A549 (cell line): ENCODE data around the gene ENTPD3. TPM values are rescaled to one million over a fixed set of nuclear protein-coding genes. Genes with fewer than 3 reads are reported as not detected.

Experiments used
- ATAC-seq, 2 experiments: fragments of 200-7000 bp in 1 of 2; fragments of >200 bp in 1 of 2; cut with Nextera tagmentation in 1 of 2; cut with Tn5 transposase in 1 of 2; 3 replicates each; pipeline versions ENCODE4 v1.8.0 to v1.9.1; 2018 to 2020; ENCODE audit warnings: mild to moderate bottlenecking in 1 of 2, moderate library complexity in 1 of 2
- CTCF ChIA-PET: fragments of 300-600 bp; sonication (Branson Sonifier 250); formaldehyde crosslinking; extraction: SDS; loops from one replicate; lab custom pipeline; 2021; ENCODE audit warnings: antibody characterized with exemption, inconsistent platforms; lab: Yijun Ruan, JAX
- POLR2A ChIA-PET: fragments of 350-600 bp; formaldehyde crosslinking; extraction: SDS; loops from one replicate; lab custom pipeline; 2021; ENCODE audit warnings: antibody characterized with exemption, inconsistent platforms; lab: Yijun Ruan, JAX
- DNase-seq, 2 experiments: peaks; one replicate each; pipeline versions ENCODE4 v3.0.0 to v3.0.0-alpha.2; 2011 to 2016; ENCODE audit warnings: low read depth in 1 of 2, low spot score in 1 of 2
- FAIRE-seq: peaks from 2 replicates; lab custom pipeline; 2011; peaks lifted over from hg19 to GRCh38; lab: Jason Lieb, UNC
- H3K27ac ChIP-seq, 2 experiments: fragments of >200 bp; sonication (Bioruptor Twin); formaldehyde crosslinking; 3 replicates each; pipeline ENCODE4 v1.5.1; 2016 to 2017
- H3K4me1 ChIP-seq: fragments of >200 bp; sonication (Bioruptor Twin); formaldehyde crosslinking; 3 replicates; pipeline ENCODE4 v1.6.1; 2016
- H3K4me2 ChIP-seq: fragments of >200 bp; sonication (Bioruptor Twin); formaldehyde crosslinking; 3 replicates; pipeline ENCODE4 v1.6.1; 2016
- H3K4me3 ChIP-seq: fragments of >200 bp; sonication (Bioruptor Twin); formaldehyde crosslinking; 3 replicates; pipeline ENCODE4 v1.5.1; 2016
- H3K9me3 ChIP-seq: fragments of >200 bp; sonication (Bioruptor Twin); formaldehyde crosslinking; 3 replicates; pipeline ENCODE4 v1.6.1; 2016
- BHLHE40 ChIP-seq: IDR thresholded peaks from 2 replicates; pipeline ENCODE4 v1.6.1; 2012; ENCODE audit warnings: low read depth, low read length, inconsistent platforms
- CEBPB ChIP-seq, 2 experiments: fragments of >200 bp in 1 of 2; sonication (Bioruptor Twin) in 1 of 2; formaldehyde crosslinking in 1 of 2; IDR thresholded peaks; 2 replicates each; pipeline ENCODE4 v1.6.1; 2012 to 2016
- ESRRA ChIP-seq: fragments of 150-350 bp; IDR thresholded peaks from 2 replicates; pipeline ENCODE4 v1.6.1; 2014; ENCODE audit warnings: mild to moderate bottlenecking, low read length, borderline replicate concordance
- FOSL2 ChIP-seq, 2 experiments: fragments of 450-650 bp in 1 of 2; fragments of >200 bp in 1 of 2; sonication (Bioruptor Twin) in 1 of 2; formaldehyde crosslinking; IDR thresholded peaks; 2 replicates each; pipeline versions ENCODE4 v1.5.0 to v1.6.1; 2016 to 2020; ENCODE audit warnings: mild to moderate bottlenecking in 1 of 2, moderate library complexity in 1 of 2
- FOXS1 ChIP-seq: fragments of 250-450 bp; sonication (Bioruptor Pico); IDR thresholded peaks from 2 replicates; pipeline ENCODE4 v1.5.0; 2020; ENCODE audit warnings: mild to moderate bottlenecking, moderate library complexity
- HOXA7 ChIP-seq: fragments of 250-450 bp; sonication (Bioruptor Pico); IDR thresholded peaks from 2 replicates; pipeline ENCODE4 v1.5.0; 2020; ENCODE audit warnings: mild to moderate bottlenecking, moderate library complexity
- HOXB5 ChIP-seq: fragments of 250-450 bp; sonication (Bioruptor Pico); IDR thresholded peaks from 2 replicates; pipeline ENCODE4 v1.5.0; 2020; ENCODE audit warnings: mild to moderate bottlenecking, moderate library complexity
- MAFK ChIP-seq: fragments of 450-650 bp; IDR thresholded peaks from 2 replicates; pipeline ENCODE4 v1.6.1; 2014; ENCODE audit not compliant: partially characterized antibody
- MAZ ChIP-seq: fragments of 150-350 bp; IDR thresholded peaks from 2 replicates; pipeline ENCODE4 v1.6.1; 2014; ENCODE audit warnings: antibody characterized with exemption, low read depth, low read length, borderline replicate concordance
- NFE2L2 ChIP-seq: fragments of 150-350 bp; conservative IDR thresholded peaks from 2 replicates; pipeline ENCODE4 v1.6.1; 2014; ENCODE audit warnings: low read length
- RAD21 ChIP-seq, 2 experiments: fragments of >200 bp in 1 of 2; sonication (Bioruptor Twin) in 1 of 2; formaldehyde crosslinking in 1 of 2; IDR thresholded peaks in 1 of 2; conservative IDR thresholded peaks in 1 of 2; 2 replicates in 1 of 2; 3 replicates in 1 of 2; pipeline ENCODE4 v1.6.1; 2012 to 2018; ENCODE audit warnings: inconsistent platforms in 1 of 2
- RARB ChIP-seq: fragments of 250-450 bp; sonication (Bioruptor Pico); IDR thresholded peaks from 2 replicates; pipeline ENCODE4 v1.8.0; 2021; ENCODE audit warnings: mild to moderate bottlenecking, moderate library complexity
- RFX5 ChIP-seq: fragments of 450-650 bp; IDR thresholded peaks from 2 replicates; pipeline ENCODE4 v1.7.1; 2014; ENCODE audit warnings: antibody characterized with exemption, mild to moderate bottlenecking, moderate library complexity
- TFCP2L1 ChIP-seq: fragments of 250-450 bp; sonication (Bioruptor Pico); IDR thresholded peaks from 2 replicates; pipeline ENCODE4 v1.5.0; 2021; ENCODE audit warnings: mild to moderate bottlenecking
- ZNF302 ChIP-seq: fragments of 250-450 bp; sonication (Bioruptor Pico); IDR thresholded peaks from 2 replicates; pipeline ENCODE4 v1.9.0; 2021; ENCODE audit warnings: inconsistent platforms, mild to moderate bottlenecking, moderate library complexity
- WGBS: methylation state at CpG from one replicate; pipeline ENCODE4 v1.1.6; 2017; ENCODE audit errors: missing lambda C conversion rate; 5-methylcytosine and 5-hydroxymethylcytosine counted together
- polyA plus RNA-seq, 4 experiments: library from polyadenylated mRNA; depleted of rRNA in 3 of 4; stranded (reverse); fragments of >200 nt; fragmentation: RNase III in 1 of 4; extraction: RNeasy Plus Mini Kit Qiagen cat#74134 plus additional on column Dnase treatment in 1 of 4; gene quantifications; 2 replicates in 3 of 4; 3 replicates in 1 of 4; pipeline ENCODE4 v1.2.3, GENCODE V29; 2011 to 2017
- TF ChIP-seq, protein P1 (sequence below): IDR thresholded peaks from 2 replicates; pipeline ENCODE4 v1.6.1; 2012
- TF ChIP-seq, protein P2 (sequence below): fragments of >200 bp; sonication (Bioruptor Twin); formaldehyde crosslinking; IDR thresholded peaks from 2 replicates; pipeline ENCODE4 v1.6.1; 2016
- TF ChIP-seq, protein P3 (sequence below): fragments of 200-600 bp; sonication (generic); IDR thresholded peaks from 2 replicates; pipeline ENCODE4 v1.6.1; 2016; ENCODE audit warnings: antibody characterized with exemption, mild to moderate bottlenecking, moderate library complexity
- TF ChIP-seq, protein P4 (sequence below): fragments of 450-650 bp; IDR thresholded peaks from 2 replicates; pipeline ENCODE4 v1.6.1; 2014; ENCODE audit warnings: antibody characterized with exemption

Gene ENTPD3
- polyA plus RNA-seq, 2 of the 4 experiments (the other 2 are of a cell fraction), result not detected

DNA sequence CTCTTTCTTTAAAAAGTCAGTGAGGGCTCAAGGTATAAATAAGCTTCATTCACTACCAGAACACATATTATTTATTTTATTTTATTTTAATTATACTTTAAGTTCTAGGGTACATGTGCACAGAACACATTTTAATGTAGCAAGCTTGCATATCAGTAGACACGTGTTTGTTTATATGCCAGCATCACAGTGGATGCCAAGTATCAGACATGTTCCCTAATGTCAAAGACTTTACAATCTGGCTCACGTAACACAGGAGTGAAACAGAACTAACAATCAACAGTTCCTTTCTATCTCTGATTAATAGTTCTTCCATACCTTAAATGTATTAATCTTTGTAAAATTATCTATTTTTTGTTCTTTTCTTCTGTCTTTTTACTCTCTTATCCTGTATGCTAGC, 23.3 kb upstream of the ENTPD3 start (continued):
- TF ChIP-seq, protein P1, sequence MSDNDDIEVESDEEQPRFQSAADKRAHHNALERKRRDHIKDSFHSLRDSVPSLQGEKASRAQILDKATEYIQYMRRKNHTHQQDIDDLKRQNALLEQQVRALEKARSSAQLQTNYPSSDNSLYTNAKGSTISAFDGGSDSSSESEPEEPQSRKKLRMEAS, result no peak
- TF ChIP-seq RFX5 (no peak), BHLHE40 (no peak), FOXS1 (CRISPR knock-in tag) (no peak), MAZ (no peak), RAD21 (conservative IDR thresholded peaks at IDR 0.05 in 1 of 2, IDR thresholded peaks at IDR 0.05 in 1 of 2) (no peak), TFCP2L1 (CRISPR knock-in tag) (no peak)

DNA sequence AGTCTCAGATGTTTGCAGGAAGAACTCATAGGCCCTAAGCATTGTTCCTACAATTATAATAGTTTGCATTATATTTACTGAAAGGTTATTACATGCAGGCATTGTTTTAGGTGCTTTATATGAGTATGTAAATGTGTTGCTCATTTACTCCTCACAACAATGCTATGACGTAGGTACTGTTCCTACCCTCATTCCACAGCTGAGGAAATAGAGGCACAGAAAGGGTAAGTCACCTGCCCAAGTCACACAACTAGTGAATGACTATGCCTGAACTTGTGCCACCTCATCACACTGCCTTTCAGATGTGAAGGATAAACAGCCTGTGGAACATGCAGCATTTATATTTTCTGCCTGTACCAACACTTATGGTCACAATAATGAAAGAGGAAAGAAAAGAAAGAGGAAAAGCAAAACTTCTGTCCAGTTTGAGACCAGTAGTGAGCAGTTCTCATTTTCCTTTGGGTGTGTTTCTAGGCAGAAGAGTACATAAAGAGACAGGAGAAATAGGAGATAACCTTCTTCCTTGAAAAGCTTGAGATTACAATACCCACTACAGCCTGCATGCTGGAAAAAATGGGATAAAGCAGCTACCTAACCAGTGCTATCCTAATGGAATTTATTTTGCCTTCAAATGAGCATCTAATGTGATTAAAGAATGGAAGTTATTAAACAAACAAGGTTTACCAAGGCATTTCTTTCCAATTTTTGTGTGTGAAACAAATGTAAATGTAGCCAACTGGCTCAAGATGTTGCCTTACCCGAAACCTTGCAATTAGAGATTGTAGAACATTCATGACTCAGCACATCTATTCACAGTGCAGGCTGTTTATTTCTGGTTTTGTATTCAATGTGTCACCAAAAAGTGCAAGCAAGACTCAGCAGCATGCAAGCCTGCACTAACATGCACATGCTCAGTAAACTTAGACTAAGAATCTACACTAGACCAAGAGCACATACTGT, 20.5 kb upstream of the ENTPD3 start:
- FAIRE-seq (no peak), DNase-seq (no peak), ATAC-seq (no peak)
- Histone ChIP-seq H3K4me1 (no peaks in the 10 kb centered on the region), H3K4me2 (no peak overlapping the region), H3K9me3 (no peaks in the 10 kb centered on the region), H3K4me3 (no peak overlapping the region), H3K27ac (no peak overlapping the region)
- TF ChIP-seq HOXB5 (CRISPR knock-in tag), result no peak
- TF ChIP-seq, protein P2, sequence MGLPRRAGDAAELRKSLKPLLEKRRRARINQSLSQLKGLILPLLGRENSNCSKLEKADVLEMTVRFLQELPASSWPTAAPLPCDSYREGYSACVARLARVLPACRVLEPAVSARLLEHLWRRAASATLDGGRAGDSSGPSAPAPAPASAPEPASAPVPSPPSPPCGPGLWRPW, result no peak
- TF ChIP-seq, protein P3, sequence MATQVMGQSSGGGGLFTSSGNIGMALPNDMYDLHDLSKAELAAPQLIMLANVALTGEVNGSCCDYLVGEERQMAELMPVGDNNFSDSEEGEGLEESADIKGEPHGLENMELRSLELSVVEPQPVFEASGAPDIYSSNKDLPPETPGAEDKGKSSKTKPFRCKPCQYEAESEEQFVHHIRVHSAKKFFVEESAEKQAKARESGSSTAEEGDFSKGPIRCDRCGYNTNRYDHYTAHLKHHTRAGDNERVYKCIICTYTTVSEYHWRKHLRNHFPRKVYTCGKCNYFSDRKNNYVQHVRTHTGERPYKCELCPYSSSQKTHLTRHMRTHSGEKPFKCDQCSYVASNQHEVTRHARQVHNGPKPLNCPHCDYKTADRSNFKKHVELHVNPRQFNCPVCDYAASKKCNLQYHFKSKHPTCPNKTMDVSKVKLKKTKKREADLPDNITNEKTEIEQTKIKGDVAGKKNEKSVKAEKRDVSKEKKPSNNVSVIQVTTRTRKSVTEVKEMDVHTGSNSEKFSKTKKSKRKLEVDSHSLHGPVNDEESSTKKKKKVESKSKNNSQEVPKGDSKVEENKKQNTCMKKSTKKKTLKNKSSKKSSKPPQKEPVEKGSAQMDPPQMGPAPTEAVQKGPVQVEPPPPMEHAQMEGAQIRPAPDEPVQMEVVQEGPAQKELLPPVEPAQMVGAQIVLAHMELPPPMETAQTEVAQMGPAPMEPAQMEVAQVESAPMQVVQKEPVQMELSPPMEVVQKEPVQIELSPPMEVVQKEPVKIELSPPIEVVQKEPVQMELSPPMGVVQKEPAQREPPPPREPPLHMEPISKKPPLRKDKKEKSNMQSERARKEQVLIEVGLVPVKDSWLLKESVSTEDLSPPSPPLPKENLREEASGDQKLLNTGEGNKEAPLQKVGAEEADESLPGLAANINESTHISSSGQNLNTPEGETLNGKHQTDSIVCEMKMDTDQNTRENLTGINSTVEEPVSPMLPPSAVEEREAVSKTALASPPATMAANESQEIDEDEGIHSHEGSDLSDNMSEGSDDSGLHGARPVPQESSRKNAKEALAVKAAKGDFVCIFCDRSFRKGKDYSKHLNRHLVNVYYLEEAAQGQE, result no peak
- peak; percentile 77 for TF ChIP-seq MAFK
- 72% methylated on average over 2 of the region's 2 CpGs for WGBS
- POLR2A ChIA-PET, result no interaction called here
- CTCF ChIA-PET, result interaction anchor here (0.8 kb wide), 1 partner anchor 72 kb away, joined by 4 read pairs; no protein-coding TSS in a partner anchor

DNA sequence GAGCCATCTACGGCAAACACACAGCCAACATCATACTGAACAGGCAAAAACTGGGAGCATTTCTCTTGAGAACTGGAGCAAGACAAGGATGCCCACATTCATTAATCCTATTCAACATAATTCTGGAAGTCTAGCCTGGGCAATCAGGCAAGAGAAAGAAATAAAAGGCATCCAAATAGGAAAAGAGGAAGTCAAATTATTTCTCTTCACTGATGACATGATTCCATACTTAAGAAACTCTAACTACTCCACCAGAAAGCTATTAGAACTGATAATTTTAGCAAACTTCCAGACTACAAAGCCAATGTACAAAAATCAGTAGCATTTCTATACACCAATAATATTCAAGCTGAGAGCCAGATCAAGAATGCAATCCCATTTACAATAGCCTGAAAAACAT, 17.3 kb upstream of the ENTPD3 start:
- no peaks in the 10 kb centered on the region for H3K4me1 ChIP-seq
- 27% methylated on average over 1 of the region's 1 CpG for WGBS
- CTCF ChIA-PET, result no interaction called here
- ATAC-seq (no peak), DNase-seq (no peak), FAIRE-seq (no peak)
- H3K4me3 ChIP-seq, result no peak overlapping the region
- POLR2A ChIA-PET, result no interaction called here
- H3K4me2 ChIP-seq, result no peak overlapping the region
- H3K9me3 ChIP-seq, result no peaks in the 10 kb centered on the region
- no peak overlapping the region for H3K27ac ChIP-seq
- no peak for TF ChIP-seq ESRRA
- no peak for TF ChIP-seq RARB (CRISPR knock-in tag)
- no peak for TF ChIP-seq CEBPB (IDR thresholded peaks at IDR 0.05)
- TF ChIP-seq ZNF302 (CRISPR knock-in tag), result no peak
- TF ChIP-seq, protein P4, sequence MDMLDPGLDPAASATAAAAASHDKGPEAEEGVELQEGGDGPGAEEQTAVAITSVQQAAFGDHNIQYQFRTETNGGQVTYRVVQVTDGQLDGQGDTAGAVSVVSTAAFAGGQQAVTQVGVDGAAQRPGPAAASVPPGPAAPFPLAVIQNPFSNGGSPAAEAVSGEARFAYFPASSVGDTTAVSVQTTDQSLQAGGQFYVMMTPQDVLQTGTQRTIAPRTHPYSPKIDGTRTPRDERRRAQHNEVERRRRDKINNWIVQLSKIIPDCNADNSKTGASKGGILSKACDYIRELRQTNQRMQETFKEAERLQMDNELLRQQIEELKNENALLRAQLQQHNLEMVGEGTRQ, result no peak
- no peak for TF ChIP-seq NFE2L2
- no peak for TF ChIP-seq HOXA7 (CRISPR knock-in tag)
- no peak for TF ChIP-seq FOSL2 (IDR thresholded peaks at IDR 0.05)
- TF ChIP-seq FOSL2 (CRISPR knock-in tag; IDR thresholded peaks at IDR 0.05), result no peak
